HG02885 (cell line): ENCODE measurements around the gene MPST.
A peak's percentile ranks its signal among the peaks of the same experiment; 100 is the strongest.

Source experiments
- ATAC-seq: cut with Tn5 transposase; IDR thresholded peaks from one replicate; pipeline ENCODE4 v1.9.1; 2021; ENCODE audit warnings: mild to moderate bottlenecking; ENCODE audit not compliant: unreplicated experiment, poor library complexity

MPST gene

GRCh38 chr22:37000676-37001534, 18.6 kb upstream of the MPST start:
- ATAC-seq = no peak

- ATAC-seq = no peak
Observed at GRCh38 chr22:37001826-37002225, 17.7 kb upstream of the MPST start.

GRCh38 chr22:37002633-37003032, 16.9 kb upstream of the MPST start:
- ATAC-seq = no peak

- ATAC-seq = no peak
Observed at GRCh38 chr22:37007651-37008050, 11.9 kb upstream of the MPST start.

GRCh38 chr22:37008365-37008764, 11.2 kb upstream of the MPST start:
- no peak for ATAC-seq

GRCh38 chr22:37009490-37009889, 10.1 kb upstream of the MPST start:
- no peak for ATAC-seq

- no peak for ATAC-seq
Observed at GRCh38 chr22:37010174-37010573, 9.4 kb upstream of the MPST start.

- no peak for ATAC-seq
Observed at GRCh38 chr22:37010976-37011375, 8.6 kb upstream of the MPST start.

GRCh38 chr22:37011472-37011871, 8.1 kb upstream of the MPST start:
- ATAC-seq = no peak

GRCh38 chr22:37012262-37012904, 7.2 kb upstream of the MPST start:
- ATAC-seq = no peak

- ATAC-seq = no peak
Observed at GRCh38 chr22:37012956-37013355, 6.6 kb upstream of the MPST start.

GRCh38 chr22:37014415-37014806, 5.1 kb upstream of the MPST start:
- no peak for ATAC-seq

- no peak for ATAC-seq
Observed at GRCh38 chr22:37014835-37015586, 4.5 kb upstream of the MPST start.

GRCh38 chr22:37015587-37015878, 4.0 kb upstream of the MPST start:
- ATAC-seq = no peak

GRCh38 chr22:37016134-37016910, 3.2 kb upstream of the MPST start:
- no peak for ATAC-seq

GRCh38 chr22:37017356-37017755, 2.2 kb upstream of the MPST start:
- no peak for ATAC-seq

- no peak for ATAC-seq
Observed at GRCh38 chr22:37018086-37018814, 1.3 kb upstream of the MPST start.

GRCh38 chr22:37018815-37019308, 680 bp upstream of the MPST start:
- ATAC-seq = peak; percentile 25

GRCh38 chr22:37020192-37020479, 594 bp downstream of the MPST start:
- no peak for ATAC-seq

GRCh38 chr22:37021041-37021440, 1.5 kb downstream of the MPST start:
- ATAC-seq = no peak
